K562 (cell line): ENCODE results near the gene SLC49A3. TPM values are rescaled to one million over a fixed set of nuclear protein-coding genes. Genes with fewer than 3 reads are reported as not detected.
A peak's percentile ranks its signal among the peaks of the same experiment; 100 is the strongest.

Source experiments
- ATAC-seq: fragments of 200-7000 bp; cut with Tn5 transposase; 3 replicates; pipeline ENCODE4 v1.9.1; 2020; ENCODE audit warnings: moderate library complexity
- Bru-seq: library from RNA; stranded (reverse); fragments of 400-500 nt; gene quantifications from one replicate; lab custom pipeline; 2021; lab: Mats Ljungman, UMichigan
- BruChase-seq, 2 experiments: library from RNA; stranded (reverse); fragments of 400-500 nt; gene quantifications; one replicate each; lab custom pipeline; 2021; lab: Mats Ljungman, UMichigan
- BruUV-seq: library from RNA; stranded (reverse); fragments of 400-500 nt; replicated peaks from 2 replicates; lab custom pipeline; 2021; lab: Mats Ljungman, UMichigan
- CTCF ChIA-PET: fragments of 300-600 bp; formaldehyde crosslinking; extraction: SDS; loops from one replicate; lab custom pipeline; 2021; ENCODE audit warnings: low intra/inter-chr PET ratio; lab: Yijun Ruan, JAX
- POLR2A ChIA-PET: fragments of 300-600, 350-650 bp; sonication (Branson Sonifier 250); formaldehyde crosslinking; extraction: SDS; loops from one replicate; lab custom pipeline; 2021; ENCODE audit warnings: antibody characterized with exemption, inconsistent platforms; lab: Yijun Ruan, JAX
- DNase-seq, 4 experiments: peaks; one replicate each; pipeline versions ENCODE4 v3.0.0 to v3.0.0-alpha.2; 2011 to 2018; ENCODE audit warnings: low spot score in 3 of 4, mixed read lengths in 3 of 4; ENCODE audit errors: extremely low read depth in 1 of 4
- FAIRE-seq: peaks from 2 replicates; lab custom pipeline; 2011; peaks lifted over from hg19 to GRCh38; lab: Jason Lieb, UNC
- H2AFZ ChIP-seq: 2 replicates; pipeline ENCODE4 v1.6.0; 2011; ENCODE audit warnings: low read depth, low read length, control low read depth, inconsistent platforms
- H3K27ac ChIP-seq: fragments of 200-600 bp; 3 replicates; pipeline ENCODE4 v1.8.0; 2011; ENCODE audit warnings: low read depth, mild to moderate bottlenecking, control low read depth, inconsistent platforms, low read length, moderate library complexity, mixed read lengths; ENCODE audit errors: extremely low read depth
- H3K27me3 ChIP-seq, 2 experiments: fragments of 300-600 bp in 1 of 2; 2 replicates in 1 of 2; 3 replicates in 1 of 2; pipeline versions ENCODE4 v1.6.0 to v1.8.0; 2011; ENCODE audit warnings: inconsistent platforms in 2 of 2, low read length in 2 of 2, mild to moderate bottlenecking in 1 of 2, mixed read lengths in 1 of 2, moderate library complexity in 1 of 2; ENCODE audit not compliant: control insufficient read depth in 2 of 2, insufficient read depth in 2 of 2
- H3K36me3 ChIP-seq: fragments of 300-600 bp; 3 replicates; pipeline ENCODE4 v1.8.0; 2011; ENCODE audit warnings: mild to moderate bottlenecking, low read length, inconsistent platforms; ENCODE audit not compliant: control insufficient read depth, insufficient read depth
- H3K4me1 ChIP-seq, 2 experiments: fragments of 200-600 bp in 1 of 2; replicated peaks in 1 of 2; 2 replicates in 1 of 2; 3 replicates in 1 of 2; pipeline versions ENCODE4 v1.5.1 to v1.8.0; 2011; ENCODE audit warnings: inconsistent platforms in 2 of 2, low read length in 2 of 2, mild to moderate bottlenecking in 1 of 2, mixed read lengths in 1 of 2, moderate library complexity in 1 of 2; ENCODE audit not compliant: control insufficient read depth in 2 of 2, insufficient read depth in 2 of 2
- H3K4me2 ChIP-seq: 2 replicates; pipeline ENCODE4 v1.6.1; 2011; ENCODE audit warnings: low read length, control low read depth, inconsistent platforms, mixed read lengths; ENCODE audit not compliant: insufficient read depth
- H3K4me3 ChIP-seq: fragments of 200-600 bp; sonication (generic), shearing (Covaris generic); 2 replicates; pipeline ENCODE4 v1.5.1; 2016; ENCODE audit warnings: control low read depth, inconsistent platforms
- H3K79me2 ChIP-seq: fragments of 200-600 bp; 3 replicates; pipeline ENCODE4 v1.8.0; 2011; ENCODE audit warnings: low read length, inconsistent platforms; ENCODE audit not compliant: control insufficient read depth, insufficient read depth
- H3K9ac ChIP-seq, 2 experiments: 2 replicates each; pipeline versions ENCODE4 v1.6.0 to v1.6.1; 2011; ENCODE audit warnings: low read depth in 2 of 2, low read length in 2 of 2, control low read depth in 1 of 2, inconsistent platforms in 1 of 2, mild to moderate bottlenecking in 1 of 2, mixed read lengths in 1 of 2; ENCODE audit not compliant: insufficient read depth in 1 of 2
- H3K9me1 ChIP-seq: one replicate; pipeline ENCODE4 v1.6.0; 2011; ENCODE audit warnings: inconsistent platforms, mild to moderate bottlenecking, low read length, moderate library complexity; ENCODE audit not compliant: control insufficient read depth, insufficient read depth
- H3K9me3 ChIP-seq: replicated peaks from 2 replicates; pipeline ENCODE4 v1.5.1; 2011; ENCODE audit warnings: low read depth, low read length, inconsistent platforms; ENCODE audit not compliant: control insufficient read depth, insufficient read depth
- H4K20me1 ChIP-seq: replicated peaks from 2 replicates; pipeline ENCODE4 v1.6.1; 2011; ENCODE audit warnings: low read length, inconsistent platforms, mixed read lengths; ENCODE audit not compliant: control insufficient read depth, insufficient read depth
- LEF1 ChIP-seq: fragments of 450-650 bp; IDR thresholded peaks from 2 replicates; pipeline ENCODE4 v1.6.1; 2016; ENCODE audit warnings: mild to moderate bottlenecking
- ZFP36 ChIP-seq: fragments of 150-350 bp; IDR thresholded peaks from 2 replicates; pipeline ENCODE4 v1.6.1; 2018; ENCODE audit warnings: low read length, low read depth; ENCODE audit not compliant: partially characterized antibody
- WGBS: fragments of 100-300 bp; shearing (Covaris generic); methylation state at CpG from one replicate; pipeline ENCODE4 v1.1.6; 2016; ENCODE audit warnings: low coverage, mixed read lengths; ENCODE audit not compliant: insufficient coverage; ENCODE audit errors: missing lambda C conversion rate; 5-methylcytosine and 5-hydroxymethylcytosine counted together
- in situ Hi-C: fragments of 300-500 bp; cut with MboI; formaldehyde crosslinking; loops from 4 replicates; pipeline ENCODE4 v1.15.0; 2018; ENCODE audit warnings: inconsistent platforms, mixed read lengths
- intact Hi-C: fragments of 100-400 bp; cut with micrococcal nuclease; formaldehyde crosslinking; loops from 2 replicates; pipeline ENCODE4 v1.14.2; 2022
- long read RNA-seq, 3 experiments: library from polyadenylated mRNA in 2 of 3; library from RNA in 1 of 3; unstranded in 2 of 3; stranded (forward) in 1 of 3; transcript quantifications; one replicate each; pipeline ENCODE4 v2.0.0, GENCODE V29; 2019 to 2022
- polyA minus RNA-seq, 3 experiments: library from RNA; depleted of rRNA, polyadenylated mRNA; stranded (reverse); fragments of >200 nt; gene quantifications; 2 replicates each; pipeline ENCODE4 v1.2.3, GENCODE V29; 2011
- polyA plus RNA-seq, 8 experiments: library from polyadenylated mRNA; depleted of rRNA in 4 of 8; stranded (reverse) in 5 of 8; unstranded in 3 of 8; fragments of >200 nt; fragmentation: Nextera tagmentation in 2 of 8; fragmentation: Illumina TruSeq in 1 of 8; extraction: Ambion mirVana in 2 of 8; extraction: Trizol in 1 of 8; gene quantifications; 2 replicates each; pipeline versions ENCODE4 v1.2.1 to v1.2.3, GENCODE V29; 2011 to 2014; ENCODE audit warnings: inconsistent platforms in 1 of 8, missing spikeins in 1 of 8
- total RNA-seq, 7 experiments: library from RNA; depleted of rRNA in 6 of 7; stranded (reverse); fragments of >200 nt in 6 of 7; fragmentation: Illumina TruSeq in 2 of 7; extraction: Trizol in 2 of 7; gene quantifications; 2 replicates each; pipeline versions ENCODE4 v1.2.1 to v1.2.3, GENCODE V29; 2011 to 2021; ENCODE audit warnings: low replicate concordance in 1 of 7
- TF ChIP-seq, protein P1 (sequence below), 3 experiments: IDR thresholded peaks in 2 of 3; conservative IDR thresholded peaks in 1 of 3; 2 replicates each; pipeline ENCODE4 v1.5.1; 2011 to 2012; ENCODE audit warnings: low read length in 3 of 3, mild to moderate bottlenecking in 3 of 3, control low read depth in 2 of 3, improper control_type of control experiment in 1 of 3, inconsistent platforms in 1 of 3, low read depth in 1 of 3, mixed read lengths in 1 of 3, moderate library complexity in 1 of 3; ENCODE audit not compliant: insufficient read depth in 2 of 3

SLC49A3 gene
- not detected in 2 replicates for total RNA-seq (2011; cell fraction: chromatin; rRNA removed; ENCODE audit: low replicate concordance)
- total RNA-seq (2011; cell fraction: nucleolus; rRNA removed), result 0.39 TPM in 1 of 2 replicates, not detected in the other
- total RNA-seq (2011; cell fraction: nucleoplasm; rRNA removed), result 0.61 TPM in 1 of 2 replicates, not detected in the other
- not detected in 2 replicates for total RNA-seq (2014; rRNA removed)
- not detected in 2 replicates for total RNA-seq (2014; rRNA removed; fragmentation: Illumina TruSeq; extraction: Trizol)
- total RNA-seq (2015; rRNA removed; fragmentation: Illumina TruSeq; extraction: Trizol), result not detected in 2 replicates
- 0.24 and 0.29 TPM in 2 replicates for total RNA-seq (2021)
- polyA plus RNA-seq (2011; rRNA removed), result not detected in 2 replicates
- 0.03 and 0.22 TPM in 2 replicates for polyA plus RNA-seq (2011; cell fraction: cytosol; rRNA removed)
- 0.25 and 0.55 TPM in 2 replicates for polyA plus RNA-seq (2011; cell fraction: nucleus; rRNA removed)
- 0.21 and 0.30 TPM in 2 replicates for polyA plus RNA-seq (2012)
- not detected in 2 replicates for polyA plus RNA-seq (2014; fragmentation: Illumina TruSeq; extraction: Trizol)
- polyA plus RNA-seq (2014; fragmentation: Nextera tagmentation; extraction: Ambion mirVana), result not detected
- 0.18 and 0.41 TPM in 2 replicates for polyA plus RNA-seq (2014; rRNA removed)
- not detected in 2 replicates for polyA minus RNA-seq (2011; rRNA and poly(A)+ RNA removed)
- not detected in 2 replicates for polyA minus RNA-seq (2011; cell fraction: cytosol; rRNA and poly(A)+ RNA removed)
- not detected in 2 replicates for polyA minus RNA-seq (2011; cell fraction: nucleus; rRNA and poly(A)+ RNA removed)
- Bru-seq, nascent RNA, result percentile 17 among the genes with signal in this experiment
- percentile 15 among the genes with signal in this experiment for BruChase-seq, experiment 1, labeled RNA remaining after a 2-hour chase
- BruChase-seq, experiment 2, labeled RNA remaining after a 6-hour chase, result percentile 15 among the genes with signal in this experiment
- long read RNA-seq, experiment 1, result 0 reads
- long read RNA-seq, experiment 2, result 0 reads
- long read RNA-seq, experiment 3, result 0 reads

DNA sequence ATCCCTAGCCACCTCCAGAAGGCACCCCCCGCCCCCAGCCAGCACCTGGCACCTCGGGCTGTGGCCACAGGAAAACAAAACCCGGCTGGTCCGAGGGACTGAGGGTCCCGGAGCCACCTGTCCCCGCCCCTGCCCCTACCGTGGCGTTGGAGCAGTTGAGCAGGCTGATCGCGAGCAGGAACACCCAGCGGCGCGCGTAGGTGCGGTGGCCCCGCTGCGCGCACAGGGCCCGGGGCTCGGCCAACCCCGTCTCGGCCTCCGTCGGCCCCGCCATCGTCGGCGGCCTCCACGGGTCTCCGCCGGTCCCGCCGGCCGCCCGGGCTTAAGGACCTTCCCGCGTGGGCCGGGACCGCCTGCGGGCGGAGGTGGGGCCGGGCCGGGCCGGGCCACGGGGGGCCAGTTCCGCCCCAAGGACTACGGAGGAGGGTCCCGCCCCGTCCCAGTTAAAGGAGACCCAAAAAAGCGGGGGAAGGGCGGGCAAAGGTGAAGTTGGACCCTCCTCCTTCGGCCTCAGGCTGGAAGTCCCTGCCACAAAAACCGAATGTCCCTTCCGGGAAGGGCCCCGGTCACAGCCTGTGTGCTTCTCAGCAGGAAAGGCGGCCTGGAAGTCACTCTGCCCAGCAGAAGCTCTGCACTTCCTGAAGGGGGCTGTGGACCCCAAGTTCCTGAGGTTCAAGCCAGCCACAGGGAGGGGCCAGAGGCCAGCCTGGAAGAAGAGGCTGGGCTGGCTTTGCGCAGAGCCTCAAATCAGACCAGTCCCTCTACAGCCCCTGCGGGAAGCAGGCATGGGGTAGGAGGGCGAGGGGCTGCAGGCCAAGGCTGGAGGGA lies at the start of gene SLC49A3:
Gene SLC49A3, minus strand, starts transcription at position 298 of the 828 bp plus-strand sequence. Its CDS starts 24 bp downstream, at position 274.
- FAIRE-seq (no peak), ATAC-seq (no peak), DNase-seq (no peak)
- intact Hi-C loops, result loop anchor here (10.0 kb wide), 2 partner anchors 46 to 296 kb away; partner anchors contain the start of gene IDUA
- POLR2A ChIA-PET, result no interaction called here
- Histone ChIP-seq H3K9me3 (no peaks in the 10 kb centered on the region), H3K79me2 (peaks cover 7% of the 10 kb centered on the region; the same call in 2 of the 3 replicates), H3K4me1 (peaks cover 22 to 67% of the 10 kb centered on the region in 2 experiments), H3K27me3 (no peaks in the 10 kb centered on the region), H3K4me2 (peak within 1 kb of the TSS; percentile 82), H2AFZ (peak within 1 kb of the TSS; percentile 87), H4K20me1 (no peaks in the 10 kb centered on the region), H3K4me3 (0 out of 2 replicates have a peak within 1 kb of the TSS, but pooled peaks have one; percentile 28), H3K9ac (peak within 1 kb of the TSS; percentile 62 to 82; a peak in 3 of 4 replicates), H3K27ac (peak within 1 kb of the TSS; percentile 78; the same call in 2 of the 3 replicates), H3K36me3 (no peaks in the 10 kb centered on the region), H3K9me1 (no peaks in the 10 kb centered on the region)
- TF ChIP-seq ZFP36 (peak; percentile 10), LEF1 (no peak)
- TF ChIP-seq, protein P1, sequence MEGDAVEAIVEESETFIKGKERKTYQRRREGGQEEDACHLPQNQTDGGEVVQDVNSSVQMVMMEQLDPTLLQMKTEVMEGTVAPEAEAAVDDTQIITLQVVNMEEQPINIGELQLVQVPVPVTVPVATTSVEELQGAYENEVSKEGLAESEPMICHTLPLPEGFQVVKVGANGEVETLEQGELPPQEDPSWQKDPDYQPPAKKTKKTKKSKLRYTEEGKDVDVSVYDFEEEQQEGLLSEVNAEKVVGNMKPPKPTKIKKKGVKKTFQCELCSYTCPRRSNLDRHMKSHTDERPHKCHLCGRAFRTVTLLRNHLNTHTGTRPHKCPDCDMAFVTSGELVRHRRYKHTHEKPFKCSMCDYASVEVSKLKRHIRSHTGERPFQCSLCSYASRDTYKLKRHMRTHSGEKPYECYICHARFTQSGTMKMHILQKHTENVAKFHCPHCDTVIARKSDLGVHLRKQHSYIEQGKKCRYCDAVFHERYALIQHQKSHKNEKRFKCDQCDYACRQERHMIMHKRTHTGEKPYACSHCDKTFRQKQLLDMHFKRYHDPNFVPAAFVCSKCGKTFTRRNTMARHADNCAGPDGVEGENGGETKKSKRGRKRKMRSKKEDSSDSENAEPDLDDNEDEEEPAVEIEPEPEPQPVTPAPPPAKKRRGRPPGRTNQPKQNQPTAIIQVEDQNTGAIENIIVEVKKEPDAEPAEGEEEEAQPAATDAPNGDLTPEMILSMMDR (IDR thresholded peaks at IDR 0.05 in 2 of 3, conservative IDR thresholded peaks at IDR 0.05 in 1 of 3; ENCODE audit: insufficient read depth in 2 of 3, low read depth in 1 of 3, low read length in 3 of 3), result peak in 1 of 3 experiments; percentile 23; a peak in 1 of 6 replicates
- BruUV-seq, result no TSS peak
- 90% methylated on average over 16 of the region's 59 CpGs for WGBS
- CTCF ChIA-PET, result no interaction called here
- in situ Hi-C loops, result no loop called here
